Stimulated activated CD4-positive, alpha-beta T cell treated with anti-CD3 and anti-CD28 coated beads, Interleukin-1b, Interleukin-23, amount 100 ng/mL, for 48 hours (primary cell): ENCODE data around the gene UBAP2.
"Not testable (repeated sequence)": the region's sequence is repeated elsewhere in the genome, so short reads cannot be mapped to it uniquely, and the experiment has no call there.

Source experiments
- DNase-seq: peaks from one replicate; pipeline ENCODE4 v3.0.0-alpha.2; 2020

UBAP2 gene

GRCh38 chr9:34047864-34048726 is 592 bp downstream of the UBAP2 start:
- peak; percentile 64 for DNase-seq

GRCh38 chr9:34046784-34047379 is 1.8 kb downstream of the UBAP2 start:
- no peak for DNase-seq

GRCh38 chr9:34045903-34046302 is 2.8 kb downstream of the UBAP2 start:
- no peak for DNase-seq

- DNase-seq: not testable (repeated sequence)
Observed at GRCh38 chr9:34042074-34042473, 6.6 kb downstream of the UBAP2 start.

- DNase-seq: not testable (repeated sequence)
Observed at GRCh38 chr9:34038851-34039250, 9.8 kb downstream of the UBAP2 start.

GRCh38 chr9:34037626-34038025 is 11.1 kb downstream of the UBAP2 start:
- no peak for DNase-seq

GRCh38 chr9:34036625-34037024 is 12.1 kb downstream of the UBAP2 start:
- no peak for DNase-seq

- no peak for DNase-seq
Observed at GRCh38 chr9:34035656-34036055, 13.0 kb downstream of the UBAP2 start.

- no peak for DNase-seq
Observed at GRCh38 chr9:34034698-34035065, 14.0 kb downstream of the UBAP2 start.

GRCh38 chr9:34032631-34033030 is 16.1 kb downstream of the UBAP2 start:
- DNase-seq: no peak

- DNase-seq: no peak
Observed at GRCh38 chr9:34027845-34028574, 20.7 kb downstream of the UBAP2 start.

- DNase-seq: no peak
Observed at GRCh38 chr9:34025811-34026210, 22.9 kb downstream of the UBAP2 start.

GRCh38 chr9:34025062-34025461 is 23.6 kb downstream of the UBAP2 start:
- DNase-seq: no peak

GRCh38 chr9:34024476-34024875 is 24.2 kb downstream of the UBAP2 start:
- DNase-seq: not testable (repeated sequence)

- no peak for DNase-seq
Observed at GRCh38 chr9:34016149-34016548, 32.5 kb downstream of the UBAP2 start.

- no peak for DNase-seq
Observed at GRCh38 chr9:34010979-34011378, 37.7 kb downstream of the UBAP2 start.

- no peak for DNase-seq
Observed at GRCh38 chr9:34001951-34002350, 46.7 kb downstream of the UBAP2 start.

GRCh38 chr9:34001298-34001697 is 47.4 kb downstream of the UBAP2 start:
- DNase-seq: no peak

- no peak for DNase-seq
Observed at GRCh38 chr9:33995449-33995848, 53.2 kb downstream of the UBAP2 start.

GRCh38 chr9:33993104-33993503 is 55.6 kb downstream of the UBAP2 start:
- no peak for DNase-seq

- DNase-seq: no peak
Observed at GRCh38 chr9:33992632-33993031, 56.1 kb downstream of the UBAP2 start.

GRCh38 chr9:33988219-33988890 is 60.3 kb downstream of the UBAP2 start:
- DNase-seq: peak; percentile 51

- no peak for DNase-seq
Observed at GRCh38 chr9:33976414-33976813, 72.3 kb downstream of the UBAP2 start.
